DMS153 treated with DMSO at 0.1 percent for 48 hours (cell line): ENCODE results near the gene UBP1.
"Not testable (repeated sequence)": the region's sequence is repeated elsewhere in the genome, so short reads cannot be mapped to it uniquely, and the experiment has no call there.

Experiments used
- DNase-seq: peaks from one replicate; lab custom pipeline; 2025; ENCODE audit not compliant: unreplicated experiment; lab: John Stamatoyannopoulos, UW

Gene UBP1

GRCh38 chr3:33440328-33441224, at the start of gene UBP1:
Gene UBP1 (minus strand): TSS chr3:33440405. CDS start chr3:33439848, 557 bp downstream.
- DNase-seq = peak; percentile 87

GRCh38 chr3:33488683-33489082, 48.5 kb upstream of the UBP1 start:
- DNase-seq = no peak

GRCh38 chr3:33488246-33488645, 48.0 kb upstream of the UBP1 start:
- DNase-seq = no peak

GRCh38 chr3:33482111-33482521, 41.9 kb upstream of the UBP1 start:
- no peak for DNase-seq

GRCh38 chr3:33474896-33475295, 34.7 kb upstream of the UBP1 start:
- DNase-seq = no peak

- DNase-seq = no peak
Observed at GRCh38 chr3:33473813-33474212, 33.6 kb upstream of the UBP1 start.

GRCh38 chr3:33467786-33468185, 27.6 kb upstream of the UBP1 start:
- no peak for DNase-seq

- DNase-seq = no peak
Observed at GRCh38 chr3:33461097-33461496, 20.9 kb upstream of the UBP1 start.

GRCh38 chr3:33459577-33459976, 19.4 kb upstream of the UBP1 start:
- not testable (repeated sequence) for DNase-seq

GRCh38 chr3:33458446-33458845, 18.2 kb upstream of the UBP1 start:
- DNase-seq = no peak

- DNase-seq = no peak
Observed at GRCh38 chr3:33456756-33457155, 16.6 kb upstream of the UBP1 start.

GRCh38 chr3:33453331-33453761, 13.1 kb upstream of the UBP1 start:
- DNase-seq = no peak

GRCh38 chr3:33451994-33452393, 11.8 kb upstream of the UBP1 start:
- DNase-seq = not testable (repeated sequence)

- no peak for DNase-seq
Observed at GRCh38 chr3:33447958-33448357, 7.8 kb upstream of the UBP1 start.

- not testable (repeated sequence) for DNase-seq
Observed at GRCh38 chr3:33447256-33447625, 7.0 kb upstream of the UBP1 start.

- DNase-seq = no peak
Observed at GRCh38 chr3:33442190-33442589, 2.0 kb upstream of the UBP1 start.

GRCh38 chr3:33441225-33441976, 1.2 kb upstream of the UBP1 start:
- DNase-seq = no peak

- no peak for DNase-seq
Observed at GRCh38 chr3:33439546-33440327, 468 bp downstream of the UBP1 start.

- DNase-seq = no peak
Observed at GRCh38 chr3:33438881-33439545, 1.2 kb downstream of the UBP1 start.

- no peak for DNase-seq
Observed at GRCh38 chr3:33438284-33438668, 1.9 kb downstream of the UBP1 start.
